Stimulated activated CD4-positive, alpha-beta T cell treated with anti-CD3 and anti-CD28 coated beads, Interleukin-1b, Interleukin-23, amount 100 ng/mL, for 48 hours (primary cell): ENCODE measurements around the gene FAM32A.
A peak's percentile ranks its signal among the peaks of the same experiment; 100 is the strongest.

Source experiments
- DNase-seq: peaks from one replicate; pipeline ENCODE4 v3.0.0-alpha.2; 2020

Gene FAM32A

GRCh38 chr19:16185123-16185767 is at the start of gene FAM32A:
Gene FAM32A (plus strand): TSS chr19:16185410. CDS start chr19:16185443, 33 bp downstream.
- peak; percentile 100 for DNase-seq

- no peak for DNase-seq
These were observed 49.6 kb upstream of the FAM32A start for GRCh38 chr19:16135430-16136127.

GRCh38 chr19:16136185-16136999 is 48.8 kb upstream of the FAM32A start:
- DNase-seq: no peak

GRCh38 chr19:16139752-16140151 is 45.5 kb upstream of the FAM32A start:
- no peak for DNase-seq

GRCh38 chr19:16141043-16141442 is 44.2 kb upstream of the FAM32A start:
- no peak for DNase-seq

GRCh38 chr19:16142032-16142580 is 43.1 kb upstream of the FAM32A start:
- DNase-seq: no peak

- DNase-seq: peak; percentile 81
These were observed 41.6 kb upstream of the FAM32A start, which contains the start of gene HSH2D for GRCh38 chr19:16143399-16144215. Gene HSH2D (plus strand): TSS chr19:16143685. CDS start chr19:16148751, 5,066 bp downstream.

GRCh38 chr19:16144216-16144581 is 41.0 kb upstream of the FAM32A start:
- no peak for DNase-seq

GRCh38 chr19:16146112-16146511 is 39.1 kb upstream of the FAM32A start:
- no peak for DNase-seq

- DNase-seq: no peak
These were observed 36.6 kb upstream of the FAM32A start for GRCh38 chr19:16148443-16149229.

GRCh38 chr19:16153582-16154336 is 31.5 kb upstream of the FAM32A start:
- DNase-seq: peak; percentile 42

GRCh38 chr19:16154557-16154956 is 30.7 kb upstream of the FAM32A start:
- no peak for DNase-seq

GRCh38 chr19:16155128-16155527 is 30.1 kb upstream of the FAM32A start:
- no peak for DNase-seq

- no peak for DNase-seq
These were observed 28.3 kb upstream of the FAM32A start for GRCh38 chr19:16156904-16157303.

- no peak for DNase-seq
These were observed 27.6 kb upstream of the FAM32A start for GRCh38 chr19:16157601-16158000.

- no peak for DNase-seq
These were observed 25.6 kb upstream of the FAM32A start for GRCh38 chr19:16159655-16160054.

- DNase-seq: peak; percentile 15
These were observed 24.7 kb upstream of the FAM32A start for GRCh38 chr19:16160445-16160942.

GRCh38 chr19:16160943-16161560 is 24.2 kb upstream of the FAM32A start:
- peak; percentile 68 for DNase-seq

- peak; percentile 57 for DNase-seq
These were observed 23.4 kb upstream of the FAM32A start for GRCh38 chr19:16161840-16162239.
